GM20000 (cell line): ENCODE results near the gene CARD19.

Experiments
- DNase-seq: peaks from one replicate; pipeline ENCODE4 v3.0.0; 2012; ENCODE audit warnings: low spot score
- CTCF ChIP-seq: IDR thresholded peaks from 2 replicates; pipeline ENCODE4 v1.5.1; 2012; ENCODE audit warnings: mild to moderate bottlenecking, control low read depth; ENCODE audit errors: extremely low read depth, missing control alignments

CARD19 gene

DNA sequence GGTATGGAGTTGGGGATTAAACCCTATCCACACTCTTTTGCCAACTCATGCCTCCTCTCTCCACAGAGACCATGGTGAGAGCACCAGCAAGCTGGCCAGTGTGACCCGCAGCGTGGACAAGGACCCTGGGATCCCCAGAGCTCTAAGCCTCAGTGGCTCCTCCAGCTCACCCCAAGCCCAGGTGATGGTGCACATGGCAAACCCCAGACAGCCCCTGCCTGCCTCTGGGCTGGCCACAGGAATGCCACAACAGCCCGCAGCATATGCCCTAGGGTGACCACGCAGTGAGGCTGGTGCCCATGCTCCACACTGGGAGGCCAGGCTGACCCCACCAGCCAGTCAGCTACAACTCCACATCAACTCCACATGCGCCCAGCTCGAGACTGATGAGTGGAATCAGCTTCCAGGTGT, 11.5 kb upstream of the CARD19 start:
- DNase-seq: no peak

DNA sequence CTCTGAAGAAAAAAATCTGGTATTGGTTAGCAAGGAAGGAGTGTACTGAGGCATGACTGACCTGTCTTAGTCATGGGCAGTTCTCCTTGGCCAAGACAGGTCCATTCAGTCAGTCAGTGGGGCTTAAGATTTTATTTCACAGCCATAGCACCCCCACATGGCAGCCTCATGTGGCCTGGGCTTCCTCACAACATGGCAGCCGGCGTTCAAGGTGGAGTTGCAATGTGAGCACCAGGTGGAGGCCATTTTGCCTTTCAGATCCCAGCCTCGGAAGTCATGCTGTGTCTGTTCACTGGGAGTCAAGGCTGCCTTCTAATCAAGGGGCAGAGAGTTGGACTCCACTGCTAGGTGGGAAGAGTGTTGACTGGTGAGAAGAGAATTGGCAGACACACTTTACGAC, 10.3 kb upstream of the CARD19 start:
- DNase-seq: no peak
- TF ChIP-seq CTCF: no peak

More for the DNA sequence above, 11.5 kb upstream of the CARD19 start:
- no peak for TF ChIP-seq CTCF

- DNase-seq: no peak
- TF ChIP-seq CTCF: no peak
These were observed 9.4 kb upstream of the CARD19 start for GRCh38 chr9:93086447-93087224.

- no peak for TF ChIP-seq CTCF
- DNase-seq: no peak
These were observed 7.9 kb upstream of the CARD19 start for GRCh38 chr9:93087971-93088655.

GRCh38 chr9:93088656-93089015, 7.4 kb upstream of the CARD19 start:
- TF ChIP-seq CTCF: no peak
- DNase-seq: no peak

DNA sequence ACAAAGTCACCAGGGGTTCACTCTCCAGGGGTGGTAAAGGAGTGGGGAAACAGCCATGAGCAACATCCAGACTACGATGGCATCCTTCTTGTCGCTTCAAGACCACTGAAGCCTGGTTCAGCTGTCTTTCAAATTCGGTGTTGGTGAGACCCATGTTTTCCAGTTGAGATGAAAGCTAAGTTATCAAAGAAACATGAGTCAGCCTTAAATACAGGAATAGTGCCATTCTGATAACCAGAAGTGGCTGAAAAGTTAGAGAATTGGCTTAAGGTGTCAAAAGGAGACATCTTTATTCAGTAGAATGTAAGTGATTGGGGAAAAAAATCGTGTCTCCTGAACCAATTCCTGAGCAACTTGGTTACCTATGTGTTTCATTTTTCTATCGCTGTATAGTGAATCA, 7.0 kb upstream of the CARD19 start:
- no peak for TF ChIP-seq CTCF
- DNase-seq: no peak

DNA sequence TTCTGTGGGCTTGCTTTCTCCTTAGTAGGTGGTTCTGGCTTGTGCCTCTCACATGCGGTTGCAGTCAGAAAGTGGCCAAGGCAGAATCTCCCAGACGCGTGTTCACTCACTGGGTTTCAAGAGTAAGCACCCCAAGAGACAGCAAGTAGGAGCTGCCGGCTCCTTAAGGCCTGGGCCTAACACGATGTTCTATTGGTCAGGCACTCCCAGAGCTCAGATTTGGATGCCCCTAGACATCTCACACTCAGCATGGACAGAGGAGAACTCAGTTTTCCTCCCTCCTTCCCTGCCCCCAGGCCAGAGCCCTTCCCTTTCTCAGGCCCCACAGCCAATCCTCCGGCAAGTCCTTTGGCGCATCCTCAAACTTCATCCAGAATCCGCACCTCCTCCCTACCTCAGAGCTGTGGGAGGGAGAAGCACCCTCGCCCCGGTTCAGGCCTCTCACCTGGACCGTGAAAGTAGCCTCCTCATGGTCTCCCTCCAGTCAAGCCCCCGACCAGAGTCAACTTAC, 6.5 kb upstream of the CARD19 start:
- no peak for TF ChIP-seq CTCF
- no peak for DNase-seq
